ENCODE results near the gene DTYMK.

The DTYMK gene

GRCh38 chr2:241673797-241674725, 12.6 kb downstream of the DTYMK start:
- H3K18ac ChIP-seq (ENCODE audit: low read length) = no peak overlapping the region
- no peak overlapping the region for H3K56ac ChIP-seq (ENCODE audit: low read length)
- H3K27me3 ChIP-seq (ENCODE audit: insufficient read depth, low read length, poor library complexity) = no peaks in the 10 kb centered on the region
- H3K27ac ChIP-seq (ENCODE audit: low read depth, low read length) = no peak overlapping the region
- H2BK5ac ChIP-seq (ENCODE audit: low read length) = no peak overlapping the region
- WGBS (ENCODE audit: extremely low coverage, insufficient coverage, low lambda C conversion rate) = no CpG with 5 or more reads among the region's 21 CpGs
- H4K8ac ChIP-seq (ENCODE audit: low read depth, low read length) = no peak overlapping the region
- no peaks in the 10 kb centered on the region for H3K4me1 ChIP-seq (ENCODE audit: control insufficient read depth, low read depth, low read length)
- H3K36me3 ChIP-seq (ENCODE audit: control insufficient read depth, insufficient read depth, low read length) = peaks cover 6% of the 10 kb centered on the region
- no peak overlapping the region for H3K4me2 ChIP-seq (ENCODE audit: low read length)
- no peak overlapping the region for H2BK15ac ChIP-seq (replicated peaks; ENCODE audit: low read depth)
- H3K9ac ChIP-seq (ENCODE audit: low read length) = no peak overlapping the region
- H2AK5ac ChIP-seq (ENCODE audit: low read length) = no peak overlapping the region
- peak; percentile 65 for DNase-seq
- H3K4ac ChIP-seq (ENCODE audit: low read depth, low read length) = no peak overlapping the region
- no peak overlapping the region for H3K23ac ChIP-seq (ENCODE audit: low read length)
- no peak overlapping the region for H2BK120ac ChIP-seq (ENCODE audit: low read depth, low read length)
- H3K79me2 ChIP-seq (ENCODE audit: control insufficient read depth, insufficient read depth, low read length) = no peaks in the 10 kb centered on the region
- H3K79me1 ChIP-seq (ENCODE audit: low read length) = peaks cover under 1% of the 10 kb centered on the region
- no peak overlapping the region for H3K4me3 ChIP-seq (ENCODE audit: low read length)
- H4K5ac ChIP-seq (ENCODE audit: low read length) = no peak overlapping the region

GRCh38 chr2:241673189-241673663, 13.4 kb downstream of the DTYMK start:
- H3K27me3 ChIP-seq (ENCODE audit: insufficient read depth, low read length, poor library complexity) = no peaks in the 10 kb centered on the region
- no peaks in the 10 kb centered on the region for H3K79me2 ChIP-seq (ENCODE audit: control insufficient read depth, insufficient read depth, low read length)
- no peak overlapping the region for H3K9ac ChIP-seq (ENCODE audit: low read length)
- H3K4me3 ChIP-seq (ENCODE audit: low read length) = no peak overlapping the region
- H3K18ac ChIP-seq (ENCODE audit: low read length) = no peak overlapping the region
- peaks cover 5% of the 10 kb centered on the region for H3K36me3 ChIP-seq (ENCODE audit: control insufficient read depth, insufficient read depth, low read length)
- H2BK120ac ChIP-seq (ENCODE audit: low read depth, low read length) = no peak overlapping the region
- no peak overlapping the region for H2BK5ac ChIP-seq (ENCODE audit: low read length)
- no peak for DNase-seq
- no peak overlapping the region for H4K8ac ChIP-seq (ENCODE audit: low read depth, low read length)
- H3K4ac ChIP-seq (ENCODE audit: low read depth, low read length) = no peak overlapping the region
- no peaks in the 10 kb centered on the region for H3K4me1 ChIP-seq (ENCODE audit: control insufficient read depth, low read depth, low read length)
- H3K27ac ChIP-seq (ENCODE audit: low read depth, low read length) = no peak overlapping the region
- H3K4me2 ChIP-seq (ENCODE audit: low read length) = no peak overlapping the region
- H3K23ac ChIP-seq (ENCODE audit: low read length) = no peak overlapping the region
- no peaks in the 10 kb centered on the region for H3K79me1 ChIP-seq (ENCODE audit: low read length)
- H3K56ac ChIP-seq (ENCODE audit: low read length) = no peak overlapping the region
- no peak overlapping the region for H2AK5ac ChIP-seq (ENCODE audit: low read length)
- no peak overlapping the region for H4K5ac ChIP-seq (ENCODE audit: low read length)
- no peak overlapping the region for H2BK15ac ChIP-seq (replicated peaks; ENCODE audit: low read depth)
- no CpG with 5 or more reads among the region's 18 CpGs for WGBS (ENCODE audit: extremely low coverage, insufficient coverage, low lambda C conversion rate)

- Histone ChIP-seq H3K9ac (ENCODE audit: low read length) (no peak overlapping the region), H3K27ac (ENCODE audit: low read depth, low read length) (no peak overlapping the region), H3K4ac (ENCODE audit: low read depth, low read length) (no peak overlapping the region), H3K27me3 (ENCODE audit: insufficient read depth, low read length, poor library complexity) (no peaks in the 10 kb centered on the region), H3K4me2 (ENCODE audit: low read length) (no peak overlapping the region), H4K8ac (ENCODE audit: low read depth, low read length) (no peak overlapping the region), H3K36me3 (ENCODE audit: control insufficient read depth, insufficient read depth, low read length) (peaks cover 6% of the 10 kb centered on the region), H3K4me1 (ENCODE audit: control insufficient read depth, low read depth, low read length) (no peaks in the 10 kb centered on the region), H3K23ac (ENCODE audit: low read length) (no peak overlapping the region), H3K4me3 (ENCODE audit: low read length) (no peak overlapping the region), H3K79me1 (ENCODE audit: low read length) (no peaks in the 10 kb centered on the region), H2AK5ac (ENCODE audit: low read length) (no peak overlapping the region), H2BK15ac (replicated peaks; ENCODE audit: low read depth) (no peak overlapping the region), H3K56ac (ENCODE audit: low read length) (no peak overlapping the region), H4K5ac (ENCODE audit: low read length) (no peak overlapping the region), H3K18ac (ENCODE audit: low read length) (no peak overlapping the region), H3K79me2 (ENCODE audit: control insufficient read depth, insufficient read depth, low read length) (no peaks in the 10 kb centered on the region), H2BK5ac (ENCODE audit: low read length) (no peak overlapping the region), H2BK120ac (ENCODE audit: low read depth, low read length) (no peak overlapping the region)
- WGBS (ENCODE audit: extremely low coverage, insufficient coverage, low lambda C conversion rate) = no CpG with 5 or more reads among the region's 42 CpGs
- DNase-seq = no peak
Measured at GRCh38 chr2:241672243-241673188, 14.1 kb downstream of the DTYMK start.

GRCh38 chr2:241671457-241672240, 15.0 kb downstream of the DTYMK start:
- H3K27me3 ChIP-seq (ENCODE audit: insufficient read depth, low read length, poor library complexity) = no peaks in the 10 kb centered on the region
- H2BK5ac ChIP-seq (ENCODE audit: low read length) = no peak overlapping the region
- no peak overlapping the region for H3K4me3 ChIP-seq (ENCODE audit: low read length)
- H3K4ac ChIP-seq (ENCODE audit: low read depth, low read length) = no peak overlapping the region
- H3K23ac ChIP-seq (ENCODE audit: low read length) = no peak overlapping the region
- no peak overlapping the region for H3K9ac ChIP-seq (ENCODE audit: low read length)
- no peaks in the 10 kb centered on the region for H3K79me2 ChIP-seq (ENCODE audit: control insufficient read depth, insufficient read depth, low read length)
- no peak overlapping the region for H4K5ac ChIP-seq (ENCODE audit: low read length)
- no peak overlapping the region for H3K56ac ChIP-seq (ENCODE audit: low read length)
- no peak overlapping the region for H3K18ac ChIP-seq (ENCODE audit: low read length)
- no peaks in the 10 kb centered on the region for H3K4me1 ChIP-seq (ENCODE audit: control insufficient read depth, low read depth, low read length)
- peaks cover 5% of the 10 kb centered on the region for H3K36me3 ChIP-seq (ENCODE audit: control insufficient read depth, insufficient read depth, low read length)
- DNase-seq = no peak
- no peak overlapping the region for H3K27ac ChIP-seq (ENCODE audit: low read depth, low read length)
- no peak overlapping the region for H3K4me2 ChIP-seq (ENCODE audit: low read length)
- no peaks in the 10 kb centered on the region for H3K79me1 ChIP-seq (ENCODE audit: low read length)
- WGBS (ENCODE audit: extremely low coverage, insufficient coverage, low lambda C conversion rate) = no CpG with 5 or more reads among the region's 31 CpGs
- H4K8ac ChIP-seq (ENCODE audit: low read depth, low read length) = no peak overlapping the region
- H2BK15ac ChIP-seq (replicated peaks; ENCODE audit: low read depth) = no peak overlapping the region
- no peak overlapping the region for H2AK5ac ChIP-seq (ENCODE audit: low read length)
- no peak overlapping the region for H2BK120ac ChIP-seq (ENCODE audit: low read depth, low read length)

- Histone ChIP-seq H3K27ac (ENCODE audit: low read depth, low read length) (no peak overlapping the region), H3K4me1 (ENCODE audit: control insufficient read depth, low read depth, low read length) (no peaks in the 10 kb centered on the region), H3K79me1 (ENCODE audit: low read length) (peaks cover 2% of the 10 kb centered on the region), H2AK5ac (ENCODE audit: low read length) (no peak overlapping the region), H2BK120ac (ENCODE audit: low read depth, low read length) (no peak overlapping the region), H3K56ac (ENCODE audit: low read length) (no peak overlapping the region), H4K5ac (ENCODE audit: low read length) (no peak overlapping the region), H3K4me3 (ENCODE audit: low read length) (no peak overlapping the region), H3K4me2 (ENCODE audit: low read length) (no peak overlapping the region), H2BK5ac (ENCODE audit: low read length) (no peak overlapping the region), H2BK15ac (replicated peaks; ENCODE audit: low read depth) (no peak overlapping the region), H4K8ac (ENCODE audit: low read depth, low read length) (no peak overlapping the region), H3K18ac (ENCODE audit: low read length) (no peak overlapping the region), H3K9ac (ENCODE audit: low read length) (no peak overlapping the region), H3K36me3 (ENCODE audit: control insufficient read depth, insufficient read depth, low read length) (peaks cover 5% of the 10 kb centered on the region), H3K4ac (ENCODE audit: low read depth, low read length) (no peak overlapping the region), H3K27me3 (ENCODE audit: insufficient read depth, low read length, poor library complexity) (no peaks in the 10 kb centered on the region), H3K23ac (ENCODE audit: low read length) (no peak overlapping the region), H3K79me2 (ENCODE audit: control insufficient read depth, insufficient read depth, low read length) (no peaks in the 10 kb centered on the region)
- DNase-seq = no peak
- WGBS (ENCODE audit: extremely low coverage, insufficient coverage, low lambda C conversion rate) = no CpG with 5 or more reads among the region's 31 CpGs
Measured at GRCh38 chr2:241670333-241671110, 16.1 kb downstream of the DTYMK start.

All from mesendoderm (in vitro differentiated cells).